ENCODE data around the gene ELK1. TPM values are rescaled to one million over a fixed set of nuclear protein-coding genes. Genes with fewer than 3 reads are reported as not detected.
"Not testable (repeated sequence)": the region's sequence is repeated elsewhere in the genome, so short reads cannot be mapped to it uniquely, and the experiment has no call there.

The ELK1 gene
- total RNA-seq, 5 donors from 2014 or later (not counting 1 experiment from before 2014, with no cell fraction given), result 28.5 to 40.0 (median 36.0) TPM

- H3K27me3 Mint-ChIP-seq, result peaks cover 4 to 26% of the 10 kb centered on the region in 2 donors
- H3K4me3 ChIP-seq (ENCODE audit: control insufficient read depth in 1 of 2, extremely low read depth in 1 of 2, low read length in 1 of 2); H3K4me3 Mint-ChIP-seq; POLR2A ChIA-PET; H3K27me3 ChIP-seq (replicated peaks in 1 of 2; ENCODE audit: control insufficient read depth in 2 of 2, extremely low read depth in 1 of 2, insufficient read depth in 2 of 2, low read length in 1 of 2); H3K36me3 ChIP-seq (ENCODE audit: control insufficient read depth in 2 of 2, extremely low read depth in 1 of 2, insufficient read depth in 1 of 2, low read length in 1 of 2); H3K4me1 ChIP-seq (ENCODE audit: control insufficient read depth in 1 of 2, extremely low read depth in 1 of 2, insufficient read depth in 2 of 2, low read length in 2 of 2); DNase-seq; ATAC-seq (replicated peaks in 1 of 4); H3K9me3 Mint-ChIP-seq; H3K27ac Mint-ChIP-seq; H3K9me3 ChIP-seq; CTCF ChIA-PET; H3K4me1 Mint-ChIP-seq; H3K36me3 Mint-ChIP-seq; H3K27ac ChIP-seq (ENCODE audit: low read length): not testable (repeated sequence)
- WGBS (ENCODE audit: insufficient coverage), result no CpG with 5 or more reads among the region's 7 CpGs
Measured at GRCh38 chrX:47675959-47676859, 25.8 kb upstream of the ELK1 start.

GRCh38 chrX:47674776-47675175, 24.4 kb upstream of the ELK1 start:
- H3K4me1 ChIP-seq (ENCODE audit: control insufficient read depth in 1 of 2, extremely low read depth in 1 of 2, insufficient read depth in 2 of 2, low read length in 2 of 2), result no peaks in the 10 kb centered on the region
- peaks cover 0 to 3% of the 10 kb centered on the region in 2 experiments for H3K27me3 ChIP-seq (replicated peaks in 1 of 2; ENCODE audit: control insufficient read depth in 2 of 2, extremely low read depth in 1 of 2, insufficient read depth in 2 of 2, low read length in 1 of 2)
- DNase-seq (no peak), ATAC-seq (replicated peaks in 1 of 4) (no peak)
- Mint-ChIP-seq H3K4me1 (no peaks in the 10 kb centered on the region), H3K27ac (no peak overlapping the region), H3K36me3 (no peaks in the 10 kb centered on the region), H3K27me3 (peaks cover 4 to 22% of the 10 kb centered on the region in 2 donors), H3K9me3 (no peaks in the 10 kb centered on the region), H3K4me3 (no peak overlapping the region)
- ChIA-PET CTCF (no interaction called here), POLR2A (no interaction called here)
- WGBS (ENCODE audit: insufficient coverage), result no CpG with 5 or more reads among the region's 5 CpGs
- H3K4me3 ChIP-seq (ENCODE audit: control insufficient read depth in 1 of 2, extremely low read depth in 1 of 2, low read length in 1 of 2), result no peak overlapping the region
- no peak overlapping the region for H3K27ac ChIP-seq (ENCODE audit: low read length)
- no peaks in the 10 kb centered on the region for H3K36me3 ChIP-seq (ENCODE audit: control insufficient read depth in 2 of 2, extremely low read depth in 1 of 2, insufficient read depth in 1 of 2, low read length in 1 of 2)
- H3K9me3 ChIP-seq, result no peaks in the 10 kb centered on the region

- H3K27ac Mint-ChIP-seq; ATAC-seq (replicated peaks in 1 of 4); H3K4me3 ChIP-seq (ENCODE audit: control insufficient read depth in 1 of 2, extremely low read depth in 1 of 2, low read length in 1 of 2); H3K9me3 Mint-ChIP-seq; H3K4me3 Mint-ChIP-seq; POLR2A ChIA-PET; H3K36me3 Mint-ChIP-seq; H3K27me3 ChIP-seq (replicated peaks in 1 of 2; ENCODE audit: control insufficient read depth in 2 of 2, extremely low read depth in 1 of 2, insufficient read depth in 2 of 2, low read length in 1 of 2); H3K4me1 ChIP-seq (ENCODE audit: control insufficient read depth in 1 of 2, extremely low read depth in 1 of 2, insufficient read depth in 2 of 2, low read length in 2 of 2); CTCF ChIA-PET; H3K27ac ChIP-seq (ENCODE audit: low read length); H3K36me3 ChIP-seq (ENCODE audit: control insufficient read depth in 2 of 2, extremely low read depth in 1 of 2, insufficient read depth in 1 of 2, low read length in 1 of 2); H3K27me3 Mint-ChIP-seq; H3K9me3 ChIP-seq; DNase-seq; H3K4me1 Mint-ChIP-seq: not testable (repeated sequence)
- WGBS (ENCODE audit: insufficient coverage), result no CpG with 5 or more reads among the region's 4 CpGs
Measured at GRCh38 chrX:47665797-47666196, 15.4 kb upstream of the ELK1 start.

- CTCF ChIA-PET, result no interaction called here
- no peak overlapping the region for H3K27ac Mint-ChIP-seq
- peaks cover 0 to 7% of the 10 kb centered on the region in 2 donors for H3K27me3 Mint-ChIP-seq
- no peak overlapping the region for H3K27ac ChIP-seq (ENCODE audit: low read length)
- no peak overlapping the region for H3K4me3 ChIP-seq (ENCODE audit: control insufficient read depth in 1 of 2, extremely low read depth in 1 of 2, low read length in 1 of 2)
- peaks cover 0 to 3% (median 2%) of the 10 kb centered on the region in 3 donors for H3K4me1 Mint-ChIP-seq
- ATAC-seq (replicated peaks in 1 of 4), result no peak
- H3K27me3 ChIP-seq (replicated peaks in 1 of 2; ENCODE audit: control insufficient read depth in 2 of 2, extremely low read depth in 1 of 2, insufficient read depth in 2 of 2, low read length in 1 of 2), result no peaks in the 10 kb centered on the region
- H3K4me3 Mint-ChIP-seq, result no peak overlapping the region
- WGBS (ENCODE audit: insufficient coverage), result no CpG with 5 or more reads among the region's 5 CpGs
- no peaks in the 10 kb centered on the region for H3K36me3 Mint-ChIP-seq
- H3K36me3 ChIP-seq (ENCODE audit: control insufficient read depth in 2 of 2, extremely low read depth in 1 of 2, insufficient read depth in 1 of 2, low read length in 1 of 2), result no peaks in the 10 kb centered on the region
- no peaks in the 10 kb centered on the region for H3K4me1 ChIP-seq (ENCODE audit: control insufficient read depth in 1 of 2, extremely low read depth in 1 of 2, insufficient read depth in 2 of 2, low read length in 2 of 2)
- DNase-seq, result no peak
- H3K9me3 ChIP-seq, result no peaks in the 10 kb centered on the region
- H3K9me3 Mint-ChIP-seq, result no peaks in the 10 kb centered on the region
- POLR2A ChIA-PET, result no interaction called here
Measured at GRCh38 chrX:47664737-47665136, 14.4 kb upstream of the ELK1 start.

GRCh38 chrX:47662144-47662657, 11.8 kb upstream of the ELK1 start:
- peaks cover 0 to 5% of the 10 kb centered on the region in 2 donors for H3K27me3 Mint-ChIP-seq
- H3K27ac Mint-ChIP-seq, result no peak overlapping the region
- ChIA-PET POLR2A (interaction anchor here in 1 of 2 donors (0.7 kb wide), 1 partner anchor 158 kb away, joined by 4 read pairs; no protein-coding TSS in a partner anchor), CTCF (interaction anchor here in 1 of 2 donors (0.7 kb wide), 1 partner anchor 79 kb away, joined by 3 read pairs; no protein-coding TSS in a partner anchor)
- no peak for DNase-seq
- H3K36me3 ChIP-seq (ENCODE audit: control insufficient read depth in 2 of 2, extremely low read depth in 1 of 2, insufficient read depth in 1 of 2, low read length in 1 of 2), result peaks cover 0 to 7% of the 10 kb centered on the region in 2 donors
- no peak overlapping the region for H3K4me3 ChIP-seq (ENCODE audit: control insufficient read depth in 1 of 2, extremely low read depth in 1 of 2, low read length in 1 of 2)
- H3K9me3 Mint-ChIP-seq, result no peaks in the 10 kb centered on the region
- H3K36me3 Mint-ChIP-seq, result no peaks in the 10 kb centered on the region
- peaks cover 9 to 15% (median 14%) of the 10 kb centered on the region in 3 donors for H3K4me1 Mint-ChIP-seq
- H3K27ac ChIP-seq (ENCODE audit: low read length), result no peak overlapping the region
- WGBS (ENCODE audit: insufficient coverage), result no CpG with 5 or more reads among the region's 1 CpG
- H3K9me3 ChIP-seq, result no peaks in the 10 kb centered on the region
- peaks cover 2 to 11% of the 10 kb centered on the region in 2 experiments for H3K4me1 ChIP-seq (ENCODE audit: control insufficient read depth in 1 of 2, extremely low read depth in 1 of 2, insufficient read depth in 2 of 2, low read length in 2 of 2)
- H3K4me3 Mint-ChIP-seq, result no peak overlapping the region
- ATAC-seq (replicated peaks in 1 of 4), result no peak
- H3K27me3 ChIP-seq (replicated peaks in 1 of 2; ENCODE audit: control insufficient read depth in 2 of 2, extremely low read depth in 1 of 2, insufficient read depth in 2 of 2, low read length in 1 of 2), result no peaks in the 10 kb centered on the region

- Mint-ChIP-seq H3K9me3 (no peaks in the 10 kb centered on the region), H3K27me3 (peaks cover 0 to 3% of the 10 kb centered on the region in 2 donors), H3K4me1 (peaks cover 14 to 15% (median 14%) of the 10 kb centered on the region in 3 donors), H3K27ac (no peak overlapping the region), H3K36me3 (peaks cover 6% of the 10 kb centered on the region), H3K4me3 (no peak overlapping the region)
- ChIA-PET POLR2A (no interaction called here), CTCF (no interaction called here)
- Histone ChIP-seq H3K36me3 (ENCODE audit: control insufficient read depth in 2 of 2, extremely low read depth in 1 of 2, insufficient read depth in 1 of 2, low read length in 1 of 2) (peaks cover 0 to 12% of the 10 kb centered on the region in 2 donors), H3K9me3 (no peaks in the 10 kb centered on the region), H3K4me1 (ENCODE audit: control insufficient read depth in 1 of 2, extremely low read depth in 1 of 2, insufficient read depth in 2 of 2, low read length in 2 of 2) (peaks cover 2 to 11% of the 10 kb centered on the region in 2 experiments), H3K27me3 (replicated peaks in 1 of 2; ENCODE audit: control insufficient read depth in 2 of 2, extremely low read depth in 1 of 2, insufficient read depth in 2 of 2, low read length in 1 of 2) (no peaks in the 10 kb centered on the region), H3K4me3 (ENCODE audit: control insufficient read depth in 1 of 2, extremely low read depth in 1 of 2, low read length in 1 of 2) (no peak overlapping the region), H3K27ac (ENCODE audit: low read length) (no peak overlapping the region)
- DNase-seq, result no peak
- ATAC-seq (replicated peaks in 1 of 4), result no peak
- WGBS (ENCODE audit: insufficient coverage), result no CpG with 5 or more reads among the region's 7 CpGs
Measured at GRCh38 chrX:47661539-47661938, 11.2 kb upstream of the ELK1 start.
